CD4-positive, alpha-beta T cell (primary cell): ENCODE results near the gene SLC44A5. TPM values are rescaled to one million over a fixed set of nuclear protein-coding genes. Genes with fewer than 3 reads are reported as not detected.

Experiments
- ATAC-seq: fragments of 200-7000 bp; cut with Tn5 transposase; one replicate; pipeline ENCODE4 v1.10.0; 2022; ENCODE audit warnings: mild to moderate bottlenecking; ENCODE audit not compliant: poor library complexity
- CTCF ChIA-PET: fragments of 350-600 bp; sonication (Branson Sonifier 250); formaldehyde crosslinking; loops from one replicate; lab custom pipeline; 2021; ENCODE audit warnings: antibody characterized with exemption, inconsistent platforms; lab: Charles Lee
- POLR2A ChIA-PET: fragments of 350-600 bp; sonication (Branson Sonifier 250); formaldehyde crosslinking; loops from one replicate; lab custom pipeline; 2021; ENCODE audit warnings: antibody characterized with exemption, inconsistent platforms; lab: Charles Lee
- DNase-seq, 14 experiments: peaks; one replicate each; pipeline ENCODE4 v3.0.0-alpha.2; 2013 to 2020; ENCODE audit warnings: mixed read lengths in 2 of 14
- H3K27ac ChIP-seq, 2 donors: one replicate each; pipeline versions ENCODE4 v1.5.1 to v1.7.0; 2013; ENCODE audit warnings: low read length in 2 of 2, low read depth in 1 of 2, mild to moderate bottlenecking in 1 of 2
- H3K27me3 ChIP-seq, 2 experiments: 1 replicate in 1 of 2; 2 replicates in 1 of 2; pipeline versions ENCODE4 v1.6.1 to v1.7.0; 2013; ENCODE audit warnings: low read length in 2 of 2, control low read depth in 1 of 2, mild to moderate bottlenecking in 1 of 2, moderate library complexity in 1 of 2; ENCODE audit not compliant: insufficient read depth in 2 of 2, control insufficient read depth in 1 of 2
- H3K36me3 ChIP-seq: one replicate; pipeline ENCODE4 v1.6.1; 2013; ENCODE audit warnings: low read length, control low read depth; ENCODE audit not compliant: insufficient read depth
- H3K4me1 ChIP-seq: one replicate; pipeline ENCODE4 v1.6.1; 2013; ENCODE audit warnings: low read length, control low read depth; ENCODE audit not compliant: insufficient read depth
- H3K4me3 ChIP-seq: one replicate; pipeline ENCODE4 v1.5.1; 2013; ENCODE audit warnings: mild to moderate bottlenecking, low read length, moderate library complexity
- H3K9me3 ChIP-seq, 2 experiments: 1 replicate in 1 of 2; 2 replicates in 1 of 2; pipeline versions ENCODE4 v1.6.1 to v1.7.0; 2013; ENCODE audit warnings: low read length in 2 of 2, mild to moderate bottlenecking in 2 of 2, control low read depth in 1 of 2, moderate library complexity in 1 of 2; ENCODE audit not compliant: control insufficient read depth in 1 of 2, insufficient read depth in 1 of 2
- H3K27ac Mint-ChIP-seq: one replicate; pipeline ENCODE4 v1.8.0; 2020; ENCODE audit warnings: mixed read lengths
- H3K27me3 Mint-ChIP-seq: one replicate; pipeline ENCODE4 v1.8.0; 2021; ENCODE audit warnings: mixed read lengths
- H3K36me3 Mint-ChIP-seq: one replicate; pipeline ENCODE4 v1.8.0; 2021; ENCODE audit warnings: low read depth, mixed read lengths
- H3K4me1 Mint-ChIP-seq: one replicate; pipeline ENCODE4 v1.8.0; 2021; ENCODE audit warnings: low read depth, mixed read lengths
- H3K4me3 Mint-ChIP-seq: one replicate; pipeline ENCODE4 v1.8.0; 2020; ENCODE audit warnings: mild to moderate bottlenecking, mixed read lengths
- H3K9me3 Mint-ChIP-seq: one replicate; pipeline ENCODE4 v1.8.0; 2020; ENCODE audit warnings: mixed read lengths
- intact Hi-C, 2 experiments: fragments of 100-400 bp; cut with DNase I in 1 of 2; cut with micrococcal nuclease in 1 of 2; formaldehyde crosslinking; loops; one replicate each; pipeline versions ENCODE4 v1.15.1 to v1.9.0; 2023 to 2025; cut with DNase I, micrococcal nuclease
- total RNA-seq, 174 experiments: library from RNA in 2 of 174; stranded (reverse) in 2 of 174; gene quantifications; one replicate each; pipeline ENCODE4 v1.2.3 and lab custom pipeline; 2021 to 2026
- TF ChIP-seq, protein P1 (sequence below): fragments of 200-600 bp; IDR thresholded peaks from one replicate; pipeline ENCODE4 v1.8.0; 2022; ENCODE audit warnings: antibody characterized with exemption, mild to moderate bottlenecking

The SLC44A5 gene
- total RNA-seq, 2 experiments from 2014 or later = not detected

- TF ChIP-seq, protein P1, sequence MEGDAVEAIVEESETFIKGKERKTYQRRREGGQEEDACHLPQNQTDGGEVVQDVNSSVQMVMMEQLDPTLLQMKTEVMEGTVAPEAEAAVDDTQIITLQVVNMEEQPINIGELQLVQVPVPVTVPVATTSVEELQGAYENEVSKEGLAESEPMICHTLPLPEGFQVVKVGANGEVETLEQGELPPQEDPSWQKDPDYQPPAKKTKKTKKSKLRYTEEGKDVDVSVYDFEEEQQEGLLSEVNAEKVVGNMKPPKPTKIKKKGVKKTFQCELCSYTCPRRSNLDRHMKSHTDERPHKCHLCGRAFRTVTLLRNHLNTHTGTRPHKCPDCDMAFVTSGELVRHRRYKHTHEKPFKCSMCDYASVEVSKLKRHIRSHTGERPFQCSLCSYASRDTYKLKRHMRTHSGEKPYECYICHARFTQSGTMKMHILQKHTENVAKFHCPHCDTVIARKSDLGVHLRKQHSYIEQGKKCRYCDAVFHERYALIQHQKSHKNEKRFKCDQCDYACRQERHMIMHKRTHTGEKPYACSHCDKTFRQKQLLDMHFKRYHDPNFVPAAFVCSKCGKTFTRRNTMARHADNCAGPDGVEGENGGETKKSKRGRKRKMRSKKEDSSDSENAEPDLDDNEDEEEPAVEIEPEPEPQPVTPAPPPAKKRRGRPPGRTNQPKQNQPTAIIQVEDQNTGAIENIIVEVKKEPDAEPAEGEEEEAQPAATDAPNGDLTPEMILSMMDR = no peak
- H3K4me3 Mint-ChIP-seq = no peak overlapping the region
These were observed 292.9 kb downstream of the SLC44A5 start for GRCh38 chr1:75317976-75318375.

DNA sequence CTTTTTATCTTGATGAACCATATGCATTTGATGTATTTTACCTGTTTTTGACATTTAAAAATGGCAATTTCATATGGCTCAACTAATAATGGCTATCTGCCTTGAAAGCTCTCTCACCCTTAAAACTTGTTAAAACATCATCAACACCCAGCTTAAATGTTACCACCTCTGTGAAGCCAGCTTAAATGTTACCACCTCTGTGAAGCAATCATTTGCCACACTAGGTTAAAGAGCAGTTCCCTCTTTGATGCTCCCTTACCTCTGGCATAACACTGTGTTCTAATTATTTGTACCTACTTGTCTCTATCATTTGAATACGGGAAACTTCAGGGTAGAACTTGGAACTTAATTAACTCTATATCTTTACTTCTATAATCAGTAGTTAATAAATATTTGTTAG lies 294.7 kb downstream of the SLC44A5 start:
- Mint-ChIP-seq H3K36me3 (no peaks in the 10 kb centered on the region), H3K4me3 (no peak overlapping the region), H3K27ac (no peak overlapping the region), H3K4me1 (no peaks in the 10 kb centered on the region), H3K9me3 (no peaks in the 10 kb centered on the region), H3K27me3 (no peaks in the 10 kb centered on the region)
- Histone ChIP-seq H3K36me3 (no peaks in the 10 kb centered on the region), H3K27me3 (no peaks in the 10 kb centered on the region), H3K4me3 (no peak overlapping the region), H3K27ac (no peak overlapping the region), H3K9me3 (no peaks in the 10 kb centered on the region), H3K4me1 (no peaks in the 10 kb centered on the region)
- DNase-seq (no peak), ATAC-seq (no peak)
- intact Hi-C loops = no loop called here
- POLR2A ChIA-PET = no interaction called here
- TF ChIP-seq, protein P1 = no peak
- CTCF ChIA-PET = no interaction called here

More at GRCh38 chr1:75317976-75318375, 292.9 kb downstream of the SLC44A5 start:
- peaks cover 4% of the 10 kb centered on the region for H3K9me3 Mint-ChIP-seq
- no peak for DNase-seq
- intact Hi-C loops = no loop called here
- H3K9me3 ChIP-seq = no peaks in the 10 kb centered on the region
- no peaks in the 10 kb centered on the region for H3K36me3 Mint-ChIP-seq
- ChIA-PET POLR2A (no interaction called here), CTCF (no interaction called here)
- no peaks in the 10 kb centered on the region for H3K27me3 Mint-ChIP-seq
- H3K36me3 ChIP-seq = no peaks in the 10 kb centered on the region
- no peak overlapping the region for H3K27ac Mint-ChIP-seq
- H3K4me1 Mint-ChIP-seq = no peaks in the 10 kb centered on the region
- no peaks in the 10 kb centered on the region for H3K4me1 ChIP-seq
- H3K27ac ChIP-seq = no peak overlapping the region
- no peak overlapping the region for H3K4me3 ChIP-seq
- no peak for ATAC-seq
- no peaks in the 10 kb centered on the region for H3K27me3 ChIP-seq

DNA sequence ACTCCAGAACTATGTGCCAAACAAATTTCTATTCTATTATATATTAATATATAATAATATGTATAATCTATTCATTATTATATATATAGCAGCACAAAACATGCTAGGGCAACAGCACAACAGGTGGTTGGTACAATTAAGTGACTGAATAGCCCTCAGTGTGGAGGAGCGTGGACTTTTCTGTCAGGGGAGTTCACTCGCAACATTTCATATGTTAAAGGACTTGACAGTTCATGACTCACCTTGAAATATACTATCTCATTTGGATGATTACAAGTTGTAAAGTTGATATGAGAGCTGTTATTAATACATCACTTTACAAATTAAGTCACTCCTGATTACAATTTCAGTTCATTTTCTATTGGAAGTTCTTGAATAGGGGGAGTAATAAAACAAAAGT lies 298.3 kb downstream of the SLC44A5 start:
- Mint-ChIP-seq H3K36me3 (no peaks in the 10 kb centered on the region), H3K4me1 (no peaks in the 10 kb centered on the region), H3K9me3 (no peaks in the 10 kb centered on the region), H3K27ac (no peak overlapping the region), H3K27me3 (no peaks in the 10 kb centered on the region), H3K4me3 (no peak overlapping the region)
- POLR2A ChIA-PET = no interaction called here
- Histone ChIP-seq H3K27me3 (no peaks in the 10 kb centered on the region), H3K36me3 (no peaks in the 10 kb centered on the region), H3K4me3 (no peak overlapping the region), H3K9me3 (no peaks in the 10 kb centered on the region), H3K27ac (no peak overlapping the region), H3K4me1 (no peaks in the 10 kb centered on the region)
- DNase-seq = no peak
- ATAC-seq = no peak
- TF ChIP-seq, protein P1 = no peak
- CTCF ChIA-PET = no interaction called here
- intact Hi-C loops = no loop called here
